ENCODE results near the gene MGAM2.
"Not testable (repeated sequence)": the region's sequence is repeated elsewhere in the genome, so short reads cannot be mapped to it uniquely, and the experiment has no call there.

MGAM2 gene

GRCh38 chr7:142098004-142098403 lies 13.5 kb upstream of the MGAM2 start:
- H3K27ac ChIP-seq: no peak overlapping the region
- no peaks in the 10 kb centered on the region for H3K27me3 ChIP-seq (replicated peaks)
- no peak for TF ChIP-seq CTCF (IDR thresholded peaks at IDR 0.05; ENCODE audit: low read depth, low read length, missing control alignments)
- in situ Hi-C loops (cut with HindIII; ENCODE audit: low pct_ligation_motif_present, low sequenced_read_pairs): no loop called here
- H3K4me3 ChIP-seq (ENCODE audit: low read depth, low read length): no peak overlapping the region
- no peaks in the 10 kb centered on the region for H3K36me3 ChIP-seq (replicated peaks)
- no peak for DNase-seq

GRCh38 chr7:142099347-142099746 lies 12.2 kb upstream of the MGAM2 start:
- H3K4me3 ChIP-seq (ENCODE audit: low read depth, low read length); H3K27ac ChIP-seq; DNase-seq; in situ Hi-C loops (cut with HindIII; ENCODE audit: low pct_ligation_motif_present, low sequenced_read_pairs); H3K36me3 ChIP-seq (replicated peaks); H3K27me3 ChIP-seq (replicated peaks): not testable (repeated sequence)

GRCh38 chr7:142100634-142101033 lies 10.9 kb upstream of the MGAM2 start:
- in situ Hi-C loops (cut with HindIII; ENCODE audit: low pct_ligation_motif_present, low sequenced_read_pairs): no loop called here
- Histone ChIP-seq H3K27me3 (replicated peaks) (no peaks in the 10 kb centered on the region), H3K4me3 (ENCODE audit: low read depth, low read length) (no peak overlapping the region), H3K36me3 (replicated peaks) (no peaks in the 10 kb centered on the region), H3K27ac (no peak overlapping the region)
- TF ChIP-seq CTCF (IDR thresholded peaks at IDR 0.05; ENCODE audit: low read depth, low read length, missing control alignments): no peak
- no peak for DNase-seq

GRCh38 chr7:142101794-142102193 lies 9.7 kb upstream of the MGAM2 start:
- in situ Hi-C loops (cut with HindIII; ENCODE audit: low pct_ligation_motif_present, low sequenced_read_pairs); H3K27me3 ChIP-seq (replicated peaks); H3K4me3 ChIP-seq (ENCODE audit: low read depth, low read length); DNase-seq; H3K36me3 ChIP-seq (replicated peaks); H3K27ac ChIP-seq: not testable (repeated sequence)

DNA sequence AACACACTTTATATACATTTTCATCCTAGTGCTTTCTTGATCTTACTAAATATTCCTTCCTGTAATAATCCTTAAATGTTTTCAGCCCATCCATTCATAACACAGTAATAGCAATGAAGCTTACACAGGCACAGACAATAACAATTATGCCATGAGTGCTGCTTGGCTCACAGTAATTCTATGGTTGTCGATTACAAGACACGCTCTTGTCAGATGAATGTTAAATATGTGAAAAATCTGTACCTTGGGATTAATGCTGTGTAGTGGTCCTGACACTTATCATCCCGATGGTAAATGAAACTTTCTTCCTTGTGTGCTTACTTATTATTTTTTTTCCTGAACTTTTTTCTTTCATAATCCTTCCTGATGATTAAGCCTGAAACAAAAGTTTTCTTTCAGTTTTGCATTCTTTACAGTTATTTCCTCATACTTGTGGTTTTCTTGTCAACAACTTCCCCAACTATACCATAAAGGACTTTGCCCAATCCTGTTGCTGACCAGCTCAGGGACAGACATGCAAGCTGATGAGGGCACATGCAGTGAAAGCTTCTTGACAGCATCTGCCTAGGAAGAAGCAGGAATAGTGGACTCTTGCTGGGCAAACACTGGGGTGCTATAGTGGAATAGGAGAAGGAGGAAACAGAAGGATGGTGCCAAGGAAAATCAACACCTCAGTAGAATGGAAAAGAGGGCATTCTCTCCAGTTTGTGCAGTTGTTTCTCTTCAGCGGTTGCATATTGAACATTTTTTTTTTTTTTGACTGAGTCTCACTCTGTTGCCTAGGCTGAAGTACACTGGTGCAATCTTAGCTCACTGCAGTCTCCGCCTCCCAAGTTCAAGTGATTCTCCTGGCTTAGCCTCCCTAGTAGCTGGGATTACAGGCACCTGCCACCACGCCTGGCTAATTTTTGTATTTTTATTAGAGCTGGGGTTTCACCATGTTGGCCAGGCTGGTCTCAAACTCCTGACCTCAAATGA lies 6.7 kb upstream of the MGAM2 start:
- Histone ChIP-seq H3K4me3 (ENCODE audit: low read depth, low read length) (no peak overlapping the region), H3K27ac (no peak overlapping the region)
- in situ Hi-C loops (cut with HindIII; ENCODE audit: low pct_ligation_motif_present, low sequenced_read_pairs): no loop called here

DNA sequence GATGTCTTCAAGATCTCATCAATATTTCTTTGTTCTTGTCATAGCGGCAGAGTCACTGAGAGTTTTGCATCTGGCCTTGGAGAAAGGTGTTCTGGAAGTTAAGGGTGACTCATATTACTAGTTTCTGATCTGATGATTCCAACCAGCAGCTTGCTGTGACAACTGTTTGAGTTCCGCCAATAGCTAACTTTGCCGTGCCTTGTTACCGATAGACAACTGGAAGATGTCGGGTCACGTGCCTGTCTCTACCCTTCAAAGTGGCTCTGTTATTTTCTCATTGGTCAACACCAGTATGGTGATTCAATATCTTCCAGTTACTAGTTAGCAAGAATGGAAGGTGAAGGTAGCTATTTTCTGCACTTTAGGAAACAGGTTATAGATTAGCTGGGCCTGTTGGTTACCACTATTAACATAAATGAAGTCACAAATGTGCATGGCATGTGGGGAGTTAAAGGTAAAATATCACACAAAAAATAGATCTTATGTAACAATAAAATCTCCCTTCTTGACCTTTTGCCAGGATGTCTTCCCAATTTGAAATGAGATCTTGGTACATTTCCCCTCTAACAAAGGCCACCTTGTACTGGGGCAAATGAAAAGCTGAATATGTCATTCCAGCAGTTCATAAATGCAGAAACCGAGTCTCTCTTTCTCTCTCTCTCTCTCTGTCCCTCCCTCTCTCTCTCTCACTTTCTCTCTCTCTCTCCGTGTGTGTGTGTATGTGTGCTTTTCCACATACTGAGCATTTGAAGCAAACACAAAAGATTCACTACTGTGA lies 2.6 kb upstream of the MGAM2 start:
- no peaks in the 10 kb centered on the region for H3K27me3 ChIP-seq (replicated peaks)
- no peak overlapping the region for H3K4me3 ChIP-seq (ENCODE audit: low read depth, low read length)
- DNase-seq: no peak
- H3K36me3 ChIP-seq (replicated peaks): no peaks in the 10 kb centered on the region
- no peak for TF ChIP-seq CTCF (IDR thresholded peaks at IDR 0.05; ENCODE audit: low read depth, low read length, missing control alignments)
- no peak overlapping the region for H3K27ac ChIP-seq
- in situ Hi-C loops (cut with HindIII; ENCODE audit: low pct_ligation_motif_present, low sequenced_read_pairs): no loop called here

More for the DNA sequence above, 6.7 kb upstream of the MGAM2 start:
- no peaks in the 10 kb centered on the region for H3K36me3 ChIP-seq (replicated peaks)
- no peaks in the 10 kb centered on the region for H3K27me3 ChIP-seq (replicated peaks)
- DNase-seq: no peak
- TF ChIP-seq CTCF (IDR thresholded peaks at IDR 0.05; ENCODE audit: low read depth, low read length, missing control alignments): no peak

All from brain microvascular endothelial cell (primary cell).